IPS-18a (cell line): ENCODE data around the gene BLMH.

Experiments
- H3K27ac ChIP-seq: one replicate; pipeline ENCODE4 v1.5.1; 2013; ENCODE audit warnings: low read length
- H3K27me3 ChIP-seq: one replicate; pipeline ENCODE4 v1.6.1; 2013; ENCODE audit warnings: mild to moderate bottlenecking, low read length; ENCODE audit not compliant: control insufficient read depth, insufficient read depth
- H3K36me3 ChIP-seq: one replicate; pipeline ENCODE4 v1.6.1; 2013; ENCODE audit warnings: low read depth, low read length; ENCODE audit not compliant: control insufficient read depth
- H3K4me1 ChIP-seq: one replicate; pipeline ENCODE4 v1.6.1; 2013; ENCODE audit warnings: low read depth, low read length; ENCODE audit not compliant: control insufficient read depth
- H3K4me3 ChIP-seq: one replicate; pipeline ENCODE4 v1.5.1; 2013; ENCODE audit warnings: low read length
- H3K9ac ChIP-seq: one replicate; pipeline ENCODE4 v1.6.1; 2013; ENCODE audit warnings: mild to moderate bottlenecking, low read length, moderate library complexity
- H3K9me3 ChIP-seq: one replicate; pipeline ENCODE4 v1.6.1; 2013; ENCODE audit warnings: low read depth, low read length; ENCODE audit not compliant: control insufficient read depth

BLMH gene

GRCh38 chr17:30225919-30226553, 65.7 kb downstream of the BLMH start:
- H3K9me3 ChIP-seq: no peaks in the 10 kb centered on the region
- no peaks in the 10 kb centered on the region for H3K27me3 ChIP-seq
- no peak overlapping the region for H3K9ac ChIP-seq
- no peak overlapping the region for H3K27ac ChIP-seq
- no peaks in the 10 kb centered on the region for H3K4me1 ChIP-seq
- no peaks in the 10 kb centered on the region for H3K36me3 ChIP-seq
- H3K4me3 ChIP-seq: no peak overlapping the region

- no peaks in the 10 kb centered on the region for H3K4me1 ChIP-seq
- H3K27ac ChIP-seq: no peak overlapping the region
These were observed 66.6 kb downstream of the BLMH start for GRCh38 chr17:30225112-30225511.

GRCh38 chr17:30224419-30224960, 67.3 kb downstream of the BLMH start:
- no peaks in the 10 kb centered on the region for H3K9me3 ChIP-seq
- no peak overlapping the region for H3K27ac ChIP-seq
- H3K9ac ChIP-seq: no peak overlapping the region
- H3K27me3 ChIP-seq: no peaks in the 10 kb centered on the region
- no peaks in the 10 kb centered on the region for H3K4me1 ChIP-seq
- no peak overlapping the region for H3K4me3 ChIP-seq
- no peaks in the 10 kb centered on the region for H3K36me3 ChIP-seq

More at GRCh38 chr17:30225112-30225511, 66.6 kb downstream of the BLMH start:
- no peak overlapping the region for H3K4me3 ChIP-seq
- H3K27me3 ChIP-seq: no peaks in the 10 kb centered on the region
- no peak overlapping the region for H3K9ac ChIP-seq
- no peaks in the 10 kb centered on the region for H3K9me3 ChIP-seq
- H3K36me3 ChIP-seq: no peaks in the 10 kb centered on the region

GRCh38 chr17:30222721-30223175, 69.0 kb downstream of the BLMH start:
- Histone ChIP-seq H3K9ac (no peak overlapping the region), H3K4me1 (no peaks in the 10 kb centered on the region), H3K4me3 (no peak overlapping the region), H3K9me3 (no peaks in the 10 kb centered on the region), H3K36me3 (no peaks in the 10 kb centered on the region), H3K27me3 (no peaks in the 10 kb centered on the region), H3K27ac (no peak overlapping the region)

GRCh38 chr17:30222251-30222650, 69.5 kb downstream of the BLMH start:
- H3K4me1 ChIP-seq: no peaks in the 10 kb centered on the region
- no peaks in the 10 kb centered on the region for H3K27me3 ChIP-seq
- H3K9ac ChIP-seq: no peak overlapping the region
- no peak overlapping the region for H3K4me3 ChIP-seq
- no peaks in the 10 kb centered on the region for H3K9me3 ChIP-seq
- H3K36me3 ChIP-seq: no peaks in the 10 kb centered on the region
- H3K27ac ChIP-seq: no peak overlapping the region

- no peaks in the 10 kb centered on the region for H3K36me3 ChIP-seq
- H3K9ac ChIP-seq: no peak overlapping the region
- no peaks in the 10 kb centered on the region for H3K4me1 ChIP-seq
- H3K4me3 ChIP-seq: no peak overlapping the region
- H3K27ac ChIP-seq: no peak overlapping the region
- no peaks in the 10 kb centered on the region for H3K27me3 ChIP-seq
- H3K9me3 ChIP-seq: no peaks in the 10 kb centered on the region
These were observed 70.4 kb downstream of the BLMH start for GRCh38 chr17:30221346-30221745.

- Histone ChIP-seq H3K4me1 (no peaks in the 10 kb centered on the region), H3K36me3 (no peaks in the 10 kb centered on the region), H3K27ac (no peak overlapping the region), H3K4me3 (no peak overlapping the region), H3K27me3 (no peaks in the 10 kb centered on the region), H3K9ac (no peak overlapping the region), H3K9me3 (no peaks in the 10 kb centered on the region)
These were observed 71.3 kb downstream of the BLMH start for GRCh38 chr17:30220414-30220813.

GRCh38 chr17:30219833-30220232, 71.9 kb downstream of the BLMH start:
- no peak overlapping the region for H3K27ac ChIP-seq
- H3K36me3 ChIP-seq: no peaks in the 10 kb centered on the region
- no peak overlapping the region for H3K9ac ChIP-seq
- no peaks in the 10 kb centered on the region for H3K9me3 ChIP-seq
- no peak overlapping the region for H3K4me3 ChIP-seq
- no peaks in the 10 kb centered on the region for H3K4me1 ChIP-seq
- H3K27me3 ChIP-seq: no peaks in the 10 kb centered on the region

GRCh38 chr17:30219315-30219714, 72.4 kb downstream of the BLMH start:
- no peak overlapping the region for H3K27ac ChIP-seq
- no peaks in the 10 kb centered on the region for H3K36me3 ChIP-seq
- no peaks in the 10 kb centered on the region for H3K9me3 ChIP-seq
- H3K27me3 ChIP-seq: no peaks in the 10 kb centered on the region
- H3K4me3 ChIP-seq: no peak overlapping the region
- no peak overlapping the region for H3K9ac ChIP-seq
- H3K4me1 ChIP-seq: no peaks in the 10 kb centered on the region

- no peaks in the 10 kb centered on the region for H3K4me1 ChIP-seq
- no peak overlapping the region for H3K9ac ChIP-seq
- H3K4me3 ChIP-seq: no peak overlapping the region
- no peaks in the 10 kb centered on the region for H3K9me3 ChIP-seq
- no peaks in the 10 kb centered on the region for H3K36me3 ChIP-seq
- no peak overlapping the region for H3K27ac ChIP-seq
- no peaks in the 10 kb centered on the region for H3K27me3 ChIP-seq
These were observed 72.9 kb downstream of the BLMH start for GRCh38 chr17:30218799-30219198.

GRCh38 chr17:30217746-30218245, 73.9 kb downstream of the BLMH start:
- Histone ChIP-seq H3K27ac (no peak overlapping the region), H3K27me3 (no peaks in the 10 kb centered on the region), H3K9me3 (no peaks in the 10 kb centered on the region), H3K36me3 (no peaks in the 10 kb centered on the region), H3K9ac (no peak overlapping the region), H3K4me3 (no peak overlapping the region), H3K4me1 (no peaks in the 10 kb centered on the region)

- no peaks in the 10 kb centered on the region for H3K9me3 ChIP-seq
- no peaks in the 10 kb centered on the region for H3K36me3 ChIP-seq
- no peak overlapping the region for H3K4me3 ChIP-seq
- no peaks in the 10 kb centered on the region for H3K4me1 ChIP-seq
- no peaks in the 10 kb centered on the region for H3K27me3 ChIP-seq
- H3K9ac ChIP-seq: no peak overlapping the region
- no peak overlapping the region for H3K27ac ChIP-seq
These were observed 74.7 kb downstream of the BLMH start for GRCh38 chr17:30217054-30217453.
